ENCODE results near the gene NDUFB2.
"Not testable (repeated sequence)": the region's sequence is repeated elsewhere in the genome, so short reads cannot be mapped to it uniquely, and the experiment has no call there.

The NDUFB2 gene

DNA sequence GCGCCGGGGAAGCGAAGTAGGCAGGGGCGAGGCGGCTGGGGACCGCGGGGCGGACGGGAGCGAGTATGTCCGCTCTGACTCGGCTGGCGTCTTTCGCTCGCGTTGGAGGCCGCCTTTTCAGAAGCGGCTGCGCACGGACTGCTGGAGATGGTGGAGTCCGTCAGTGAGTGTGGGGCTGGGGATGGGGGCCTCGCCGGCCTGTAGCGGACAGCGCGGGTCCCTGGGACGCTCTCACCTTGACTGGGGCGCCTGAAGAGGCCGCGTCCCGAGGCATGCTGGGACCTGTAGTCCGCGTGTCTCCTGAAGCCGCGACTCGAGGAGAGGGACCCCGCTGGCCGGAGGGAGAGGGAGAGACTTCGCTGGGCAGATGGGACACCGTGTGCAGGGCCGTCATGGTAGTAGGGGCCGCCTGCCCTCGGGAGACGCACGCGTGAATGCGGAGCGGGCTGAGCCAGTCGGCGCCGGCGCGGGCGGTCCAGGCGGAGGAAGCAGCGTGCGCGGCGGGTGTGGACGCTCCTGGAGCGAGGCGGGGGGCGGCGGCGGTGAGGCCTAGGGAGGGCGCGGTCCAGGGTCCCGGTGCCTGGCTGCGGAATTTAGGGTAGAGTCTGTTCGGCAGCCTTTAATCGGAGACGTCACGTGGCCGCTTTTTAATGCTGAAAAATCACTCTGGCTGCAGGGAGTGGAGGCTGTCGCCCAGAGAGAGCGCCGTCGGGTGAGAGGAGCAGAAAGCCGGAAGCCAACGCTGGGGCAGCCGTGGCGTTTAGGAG is at the start of gene NDUFB2:
Gene NDUFB2, plus strand, starts transcription at position 29 of the 767 bp plus-strand sequence. Its CDS starts 37 bp downstream, at position 66.
- intact Hi-C loops (cut with DNase I), result loop anchor here (1.0 kb wide), 1 partner anchor 227 kb away; the partner anchor contains the start of gene BRAF
- DNase-seq, result peak in 9 of 10 donors; percentile 76 to 98 (median 83)

DNA sequence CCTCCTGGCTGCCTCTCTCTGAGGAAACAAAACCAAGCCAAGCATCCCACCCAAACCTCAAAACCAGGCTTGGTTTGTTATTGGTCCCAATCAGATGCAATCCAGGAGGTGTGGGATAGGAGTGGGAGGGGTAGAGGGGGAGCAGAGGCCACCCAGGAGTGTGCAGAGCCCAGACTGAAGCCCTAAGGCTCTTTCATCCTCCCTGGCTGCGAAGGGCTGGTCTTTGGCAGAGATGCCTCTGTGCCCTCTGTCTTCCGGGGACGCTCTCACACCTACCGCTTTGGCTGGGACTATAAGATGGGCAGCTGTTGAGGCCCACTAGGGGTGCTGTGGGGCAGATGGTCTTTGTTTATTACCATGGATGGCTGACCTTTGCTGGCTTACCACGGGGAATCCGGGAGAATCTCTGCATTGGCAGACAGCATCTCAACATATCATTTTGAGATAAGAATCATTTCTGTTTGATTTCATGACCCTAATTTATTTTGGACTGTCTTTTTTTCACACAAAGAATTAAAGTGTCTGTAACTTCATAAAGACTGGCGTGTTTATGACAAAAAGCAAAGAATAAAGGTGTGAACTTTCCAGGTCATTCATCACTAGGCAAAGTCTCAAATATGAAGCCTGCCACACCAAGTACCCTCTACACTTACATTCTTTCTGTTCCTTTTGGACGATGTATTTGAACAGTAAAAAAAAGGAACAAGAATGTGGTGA is 49.4 kb upstream of the NDUFB2 start:
- DNase-seq, result peak in 4 of 10 donors; percentile 23 to 57 (median 36)
- intact Hi-C loops (cut with DNase I), result no loop called here

DNA sequence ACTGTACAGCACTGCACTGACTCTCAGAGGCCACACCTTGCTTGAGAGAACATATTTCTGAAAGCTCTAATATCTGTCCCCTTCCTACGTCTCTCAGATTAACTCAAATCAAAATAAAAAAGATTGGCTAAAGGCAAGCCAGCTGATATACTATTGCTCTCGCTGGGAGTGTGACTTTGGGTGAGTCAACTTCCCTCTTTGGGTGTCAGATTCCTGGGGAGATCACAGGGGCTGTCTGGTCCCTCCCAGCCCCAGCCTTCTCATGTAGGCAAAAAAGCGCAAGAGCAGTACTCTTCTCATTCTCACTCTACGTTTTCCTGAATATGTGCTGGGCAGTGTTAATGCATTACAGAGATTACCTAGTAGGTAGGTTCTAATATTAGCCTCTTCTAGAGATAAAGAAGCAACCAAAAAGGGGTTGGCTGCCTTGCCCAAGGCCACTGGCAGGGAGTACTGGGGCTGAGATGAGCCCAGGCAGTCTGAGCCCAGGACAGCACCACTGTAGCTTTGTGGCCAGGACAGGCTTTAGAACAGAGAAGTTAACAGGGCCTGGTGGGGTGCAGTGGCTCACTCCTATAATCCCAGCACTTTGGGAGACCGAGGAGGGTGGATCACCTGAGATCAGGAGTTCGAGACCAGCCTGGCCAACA is 46.8 kb upstream of the NDUFB2 start:
- no peak for DNase-seq
- intact Hi-C loops (cut with DNase I), result loop anchor here (5.0 kb wide), 1 partner anchor 172 kb away; the partner anchor contains the start of gene MKRN1

DNA sequence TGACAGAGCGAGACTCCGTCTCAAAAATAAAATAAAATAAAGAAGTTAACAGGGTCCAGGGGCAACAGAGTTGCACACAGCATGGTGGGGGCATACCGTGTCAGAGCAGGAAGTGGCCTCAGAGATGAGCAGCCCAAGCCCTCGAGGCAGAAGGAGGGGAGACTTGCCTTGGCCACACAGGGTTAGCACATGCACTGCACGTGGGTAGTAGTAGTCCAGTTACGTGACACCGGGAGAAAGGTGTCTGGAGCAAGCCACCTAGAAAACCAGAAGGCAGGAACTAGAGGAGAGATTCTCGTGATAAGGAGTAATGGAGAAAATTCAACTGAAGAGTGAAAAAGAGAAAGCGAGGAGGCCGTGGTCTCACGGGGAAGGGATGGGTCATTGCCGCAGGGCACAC is 46.1 kb upstream of the NDUFB2 start:
- intact Hi-C loops (cut with DNase I), result loop anchor here (5.0 kb wide), 1 partner anchor 173 kb away; the partner anchor contains the start of gene MKRN1
- no peak for DNase-seq

DNA sequence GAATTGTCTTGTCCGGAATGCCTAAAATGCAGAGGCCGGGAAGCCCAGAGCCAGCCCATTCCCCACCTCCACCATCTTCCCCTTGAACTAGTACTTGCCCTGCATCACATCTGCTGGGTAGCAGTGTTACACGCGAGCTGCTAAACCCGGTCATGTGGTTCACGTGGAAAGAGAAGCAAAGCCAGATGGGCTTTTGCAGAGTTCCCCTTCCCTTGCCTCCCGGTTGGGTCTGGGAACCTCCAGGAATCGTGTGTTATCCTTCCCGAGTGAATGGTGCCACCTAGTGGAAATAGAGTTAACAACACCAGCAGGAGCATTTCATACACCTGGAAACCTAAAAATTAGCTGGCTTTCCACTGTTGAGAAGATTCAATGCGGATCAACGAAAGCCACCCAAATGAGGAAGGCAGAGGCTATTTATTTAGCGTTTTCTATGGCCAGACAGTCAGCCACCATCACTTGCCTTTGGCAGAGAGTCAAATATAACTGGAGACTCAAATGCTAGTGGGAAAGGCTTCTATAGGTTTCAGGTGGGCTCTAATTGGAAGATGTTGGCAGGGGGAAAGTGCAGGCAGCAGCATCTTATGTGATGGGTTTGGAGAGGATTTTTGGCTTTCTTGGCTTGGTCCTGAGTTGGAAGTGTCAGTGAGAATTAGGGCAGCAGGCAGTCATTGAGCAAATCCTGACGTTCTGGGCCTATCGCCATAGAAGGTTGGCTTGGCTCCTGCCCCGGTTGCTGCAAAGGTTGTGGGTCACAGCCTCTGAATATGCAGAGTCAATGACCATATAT is 43.0 kb upstream of the NDUFB2 start:
- DNase-seq, result peak in 6 of 10 donors; percentile 33 to 91 (median 57)
- intact Hi-C loops (cut with DNase I), result loop anchor here (1.0 to 5.0 kb wide), 2 partner anchors 135 to 176 kb away; partner anchors contain the start of gene MKRN1

DNA sequence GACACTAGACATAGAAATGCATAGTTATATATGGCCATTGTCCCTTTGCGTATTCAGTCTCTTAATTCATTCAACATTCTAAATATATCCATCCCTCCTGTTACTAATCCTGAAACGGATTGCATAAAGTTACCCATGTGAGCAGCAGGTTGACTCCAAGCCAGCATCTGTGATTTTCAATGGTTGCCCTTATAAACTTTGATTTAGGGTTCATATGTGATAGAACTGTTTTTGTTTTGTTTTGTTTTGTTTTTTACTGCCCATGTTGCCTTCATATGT is 42.5 kb upstream of the NDUFB2 start:
- DNase-seq, result no peak
- intact Hi-C loops (cut with DNase I), result loop anchor here (5.0 kb wide), 1 partner anchor 177 kb away; the partner anchor contains the start of gene MKRN1

DNA sequence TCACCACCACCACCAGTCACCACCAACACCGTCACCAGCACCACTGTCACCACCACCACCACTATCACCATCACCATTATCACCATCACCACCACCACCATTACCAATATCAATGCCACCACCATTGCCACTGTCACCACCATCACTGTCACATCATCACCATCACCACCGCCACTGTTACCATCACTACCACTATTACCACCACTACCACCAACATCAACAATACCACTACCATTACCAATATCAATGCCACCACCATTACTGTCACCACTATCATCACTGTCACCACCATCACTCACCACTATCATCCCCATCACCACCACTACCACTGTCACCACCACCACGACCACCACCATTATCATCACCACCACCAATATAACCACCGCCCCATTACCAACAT is 41.8 kb upstream of the NDUFB2 start:
- intact Hi-C loops (cut with DNase I), result loop anchor here (5.0 kb wide), 1 partner anchor 177 kb away; the partner anchor contains the start of gene MKRN1
- peak in 1 of 10 donors; percentile 22 for DNase-seq

DNA sequence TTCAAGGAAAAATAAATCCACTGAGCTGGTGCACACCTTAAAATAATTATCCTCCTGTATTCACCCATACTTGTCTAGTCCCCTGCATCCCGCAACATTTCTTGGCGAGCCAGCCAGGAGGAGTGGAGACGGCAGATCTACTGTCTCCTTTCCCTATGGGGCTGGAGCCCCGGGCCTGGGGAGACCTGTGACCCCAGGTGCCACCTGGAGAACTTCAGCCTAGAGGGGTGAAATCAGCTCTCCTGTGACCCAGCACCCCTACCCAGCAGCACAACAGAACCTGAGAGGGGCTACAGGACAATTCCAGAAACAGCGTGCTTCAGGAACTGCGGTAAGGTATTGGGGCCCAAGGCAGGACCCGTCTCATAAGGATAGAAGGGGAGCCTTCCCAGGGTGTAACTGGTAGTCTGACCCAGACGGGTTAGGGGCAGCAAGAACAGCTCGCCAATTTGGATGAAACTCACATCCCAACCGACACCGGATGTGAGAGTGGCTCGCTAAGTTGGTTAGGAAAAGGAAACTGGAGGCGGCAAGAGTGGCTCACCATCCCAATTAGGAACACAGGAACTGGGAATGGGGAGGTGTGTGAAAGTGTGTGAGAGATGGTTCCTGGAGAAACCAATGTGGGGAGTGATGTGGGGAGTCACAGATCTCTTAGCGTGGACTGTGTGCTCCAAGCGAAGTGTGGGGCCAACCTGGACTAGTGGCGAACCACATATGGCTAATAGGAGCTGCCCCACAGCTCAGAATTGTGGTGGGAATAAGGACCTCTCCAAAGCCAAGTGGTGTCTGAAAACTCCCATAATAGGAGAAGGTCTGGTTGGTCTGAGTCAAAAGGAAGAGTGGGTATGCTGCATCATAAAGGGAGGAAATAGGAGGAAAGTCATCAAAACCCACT is 40.7 kb upstream of the NDUFB2 start:
- intact Hi-C loops (cut with DNase I), result no loop called here
- no peak for DNase-seq

DNA sequence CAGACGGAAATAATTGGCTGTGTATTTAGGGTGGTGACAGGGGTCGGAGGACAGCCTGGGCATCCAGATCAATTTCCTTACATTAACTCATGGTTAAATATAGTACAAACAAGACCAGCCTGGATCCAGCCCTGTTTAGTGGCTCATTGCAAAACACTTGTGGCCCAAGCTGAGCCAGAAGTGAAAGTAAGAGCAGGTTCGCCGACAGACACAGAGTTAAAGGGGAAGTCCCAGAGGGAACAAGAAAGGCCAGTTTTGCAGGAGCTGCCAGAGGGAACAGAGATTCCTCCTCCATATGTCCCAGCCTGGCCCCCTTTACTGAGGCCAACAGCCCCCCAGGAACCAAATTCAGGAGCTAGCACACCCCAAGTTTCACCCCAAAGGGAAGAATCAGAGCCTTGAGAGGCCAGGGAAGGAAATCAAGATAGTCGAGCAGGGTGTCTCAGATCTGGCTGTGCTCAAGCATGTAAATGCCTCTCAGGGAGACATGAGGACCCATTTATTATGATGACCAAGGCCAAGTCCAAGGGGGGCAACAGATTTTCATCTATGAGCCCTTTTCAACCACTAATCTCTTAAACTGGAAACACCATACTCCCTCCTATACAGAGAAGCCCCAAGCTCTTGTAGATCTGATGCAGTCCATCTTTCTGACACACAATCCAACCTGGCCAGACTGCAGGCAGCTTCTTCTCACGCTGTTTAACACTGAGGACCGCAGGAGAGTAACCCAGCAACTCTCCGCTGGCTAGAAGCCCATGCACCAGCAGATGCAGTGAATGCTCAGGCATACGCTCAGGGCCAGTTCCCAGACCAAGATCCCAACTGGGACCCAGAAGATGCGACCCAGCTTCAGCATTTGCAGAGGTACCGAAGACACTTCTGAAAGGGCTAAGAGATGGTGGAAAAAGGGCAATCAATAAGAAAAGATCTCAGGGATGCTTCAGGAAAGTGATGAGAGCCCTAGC is 39.7 kb upstream of the NDUFB2 start:
- no peak for DNase-seq
- intact Hi-C loops (cut with DNase I), result no loop called here

DNA sequence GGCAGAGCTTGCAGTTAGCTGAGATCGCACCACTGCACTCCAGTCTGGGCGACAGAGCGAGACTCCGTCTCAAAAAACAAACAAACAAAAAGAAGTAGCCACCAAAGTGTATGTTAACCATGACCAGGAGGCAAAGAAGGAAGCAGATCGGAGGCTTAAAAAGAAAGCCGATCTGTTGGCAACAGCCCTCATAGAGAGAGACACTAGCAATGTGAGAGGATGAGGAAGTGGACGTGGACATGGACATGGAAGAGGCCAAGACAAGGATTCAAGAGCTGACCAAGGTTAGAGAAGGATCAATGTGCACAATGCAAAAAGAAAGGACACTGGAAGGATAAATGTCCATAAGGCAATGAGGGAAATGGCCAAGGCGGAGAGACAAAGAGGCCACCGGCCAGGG is 38.6 kb upstream of the NDUFB2 start:
- intact Hi-C loops (cut with DNase I), result no loop called here
- DNase-seq, result no peak

DNA sequence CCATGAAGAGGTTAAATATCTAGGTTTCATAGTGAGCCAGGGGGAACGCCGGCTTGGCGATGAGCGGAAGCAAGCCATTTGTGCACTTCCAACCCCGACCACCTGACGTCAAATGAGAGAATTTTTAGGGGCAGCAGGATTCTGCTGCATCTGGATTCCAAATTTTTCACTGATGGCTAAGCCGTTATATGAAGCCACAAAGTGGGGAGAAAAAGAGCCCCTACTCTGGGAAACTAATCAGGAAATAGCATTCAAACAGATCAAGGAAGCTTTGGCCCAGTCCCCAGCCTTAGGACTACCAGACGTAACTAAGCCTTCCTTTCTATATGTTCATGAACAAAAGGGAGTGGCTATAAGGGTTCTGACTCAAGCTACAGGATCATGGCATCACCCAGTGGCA is 36.7 kb upstream of the NDUFB2 start:
- no peak for DNase-seq
- intact Hi-C loops (cut with DNase I), result no loop called here

DNA sequence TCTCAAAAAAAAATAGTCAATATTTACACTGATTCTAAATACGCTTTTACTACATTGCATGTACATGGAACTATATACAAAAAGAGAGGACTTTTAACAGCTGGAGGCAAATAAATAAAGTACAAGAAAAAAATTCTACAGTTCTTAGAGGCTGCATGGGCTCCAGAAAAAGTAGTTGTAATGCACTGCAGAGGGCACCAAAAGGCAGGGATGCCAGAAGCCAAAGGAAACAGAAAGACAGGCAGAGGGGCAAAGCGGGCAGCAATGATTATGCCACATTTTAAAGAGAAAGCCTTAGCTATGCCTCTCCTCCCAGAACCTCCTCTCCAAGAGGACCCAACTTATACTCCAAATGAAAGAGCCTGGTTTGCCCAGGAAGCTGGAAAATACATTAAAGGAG is 35.4 kb upstream of the NDUFB2 start:
- intact Hi-C loops (cut with DNase I), result no loop called here

DNA sequence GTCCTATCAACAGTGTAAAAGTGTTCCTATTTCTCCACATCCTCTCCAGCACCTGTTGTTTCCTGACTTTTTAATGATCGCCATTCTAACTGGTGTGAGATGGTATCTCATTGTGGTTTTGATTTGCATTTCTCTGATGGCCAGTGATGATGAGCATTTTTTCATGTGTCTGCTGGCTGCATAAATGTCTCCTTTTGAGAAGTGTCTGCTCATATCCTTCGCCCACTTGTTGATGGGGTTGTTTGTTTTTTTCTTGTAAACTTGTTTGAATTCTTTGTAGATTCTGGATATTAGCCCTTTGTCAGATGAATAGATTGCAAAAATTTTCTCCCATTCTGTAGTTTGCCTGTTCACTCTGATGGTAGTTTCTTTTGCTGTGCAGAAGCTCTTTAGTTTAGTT is 33.6 kb upstream of the NDUFB2 start:
- DNase-seq; intact Hi-C loops (cut with DNase I): not testable (repeated sequence)

More for the DNA sequence above, 35.4 kb upstream of the NDUFB2 start:
- no peak for DNase-seq

DNA sequence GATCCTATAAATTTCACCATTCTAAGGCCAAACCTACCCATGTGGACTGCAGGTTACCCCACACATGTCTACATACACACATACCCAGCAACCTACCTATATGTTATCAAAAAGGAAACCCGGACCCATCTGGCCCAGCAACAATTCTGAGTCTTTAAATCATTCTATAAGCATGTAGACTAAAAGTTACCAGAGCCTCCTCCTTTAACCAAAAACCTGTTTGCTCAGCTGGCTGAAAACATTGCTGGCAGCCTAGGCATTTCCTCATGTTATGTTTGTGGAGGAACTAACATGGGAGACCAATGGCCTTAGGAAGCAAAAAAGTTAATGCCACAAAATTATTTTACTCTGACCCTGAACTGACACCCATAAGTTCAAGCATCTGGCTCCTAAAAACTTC is 29.0 kb upstream of the NDUFB2 start:
- intact Hi-C loops (cut with DNase I), result no loop called here
- DNase-seq, result no peak

DNA sequence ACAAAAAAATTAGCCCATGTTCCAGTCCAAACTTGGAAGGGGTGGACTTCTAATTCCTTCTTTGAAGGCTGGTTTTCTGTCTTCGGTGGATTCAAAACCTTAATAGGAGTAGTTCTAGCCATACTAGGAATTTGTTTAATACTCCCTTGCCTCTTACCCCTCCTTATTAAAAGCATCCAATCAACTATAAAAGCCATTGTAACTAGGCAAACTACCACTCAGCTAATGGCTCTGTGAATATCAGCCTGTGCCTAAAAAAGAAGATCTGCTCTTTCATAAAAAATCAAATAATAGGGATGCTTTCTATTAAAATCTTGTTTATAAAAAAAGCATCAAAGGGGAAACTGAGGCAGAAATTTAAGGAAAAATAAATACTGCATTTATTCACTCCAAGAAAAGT is 27.9 kb upstream of the NDUFB2 start:
- no peak for DNase-seq
- intact Hi-C loops (cut with DNase I), result no loop called here

DNA sequence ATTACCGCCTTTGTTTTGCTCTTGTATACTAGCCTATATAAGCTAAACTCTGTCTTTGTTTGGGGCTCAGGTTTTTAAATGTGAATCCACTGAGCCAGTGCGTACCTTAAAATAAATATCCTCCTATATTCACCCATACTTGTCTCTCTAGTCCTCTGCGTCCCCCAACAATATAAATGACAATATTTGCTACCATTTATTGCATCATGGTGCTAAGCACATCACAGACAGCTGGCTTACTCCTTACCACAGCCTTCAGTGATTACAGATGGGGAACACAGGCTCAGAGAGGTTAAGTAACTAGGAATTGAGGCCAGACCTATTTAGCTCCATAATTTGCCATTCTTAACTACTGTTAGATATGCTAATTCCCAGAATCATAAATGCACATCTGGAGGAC is 27.2 kb upstream of the NDUFB2 start:
- intact Hi-C loops (cut with DNase I), result no loop called here
- no peak for DNase-seq

DNA sequence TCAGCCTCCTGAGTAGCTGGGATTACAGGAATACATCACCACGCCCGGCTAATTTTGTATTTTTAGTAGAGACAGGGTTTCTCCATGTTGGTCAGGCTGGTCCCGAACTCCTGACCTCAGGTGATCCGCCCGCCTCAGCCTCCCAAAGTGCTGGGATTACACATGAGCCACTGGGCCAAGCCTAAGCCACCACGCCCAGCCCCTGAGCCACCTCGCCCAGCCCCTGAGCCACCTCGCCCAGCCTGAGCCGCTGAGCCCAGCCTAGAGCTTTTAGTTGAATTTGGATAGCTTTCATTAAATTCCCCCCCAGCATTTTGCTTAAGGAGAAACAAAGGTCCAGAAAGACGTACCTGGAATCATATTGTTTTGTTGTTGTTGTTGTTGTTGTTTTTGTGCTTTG is 26.6 kb upstream of the NDUFB2 start:
- intact Hi-C loops (cut with DNase I), result loop anchor here (10.0 kb wide), 2 partner anchors 145 to 255 kb away; partner anchors contain the start of gene BRAF
- peak in 1 of 10 donors; percentile 50 for DNase-seq

DNA sequence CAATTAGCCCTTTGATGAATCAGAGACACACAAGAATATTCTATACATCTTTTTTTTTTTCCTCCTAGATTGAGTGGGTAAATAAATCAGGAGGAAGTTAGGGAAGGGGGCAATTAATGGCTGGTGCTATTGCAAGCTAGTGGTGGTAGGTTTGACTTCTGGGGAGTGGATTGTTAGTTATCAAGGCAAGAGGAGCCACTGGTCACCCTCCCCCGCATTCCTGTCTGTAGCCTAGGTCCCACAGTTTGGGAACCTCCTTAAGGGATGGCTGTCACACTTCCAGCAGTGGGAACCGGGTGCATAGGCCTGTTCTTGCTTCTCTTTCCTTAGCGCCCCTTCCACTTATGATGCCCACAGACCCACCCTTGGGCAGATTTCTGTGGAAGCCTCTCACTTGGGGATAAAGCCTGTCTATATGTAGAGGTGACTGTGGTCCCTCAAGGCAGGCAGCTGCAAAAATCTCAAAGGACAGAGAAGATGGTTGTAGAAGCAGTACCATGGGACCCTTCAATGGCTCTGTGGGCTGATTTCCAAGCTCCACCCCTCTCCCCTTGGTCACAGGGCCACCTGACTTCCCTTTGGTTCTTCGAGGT is 26.1 kb upstream of the NDUFB2 start:
- intact Hi-C loops (cut with DNase I), result loop anchor here (10.0 kb wide), 2 partner anchors 144 to 254 kb away; partner anchors contain the start of gene BRAF
- no peak for DNase-seq

Measured in posterior cingulate gyrus (tissue), 11 donors.